ENCODE measurements around the gene NOTUM.

NOTUM gene

DNA sequence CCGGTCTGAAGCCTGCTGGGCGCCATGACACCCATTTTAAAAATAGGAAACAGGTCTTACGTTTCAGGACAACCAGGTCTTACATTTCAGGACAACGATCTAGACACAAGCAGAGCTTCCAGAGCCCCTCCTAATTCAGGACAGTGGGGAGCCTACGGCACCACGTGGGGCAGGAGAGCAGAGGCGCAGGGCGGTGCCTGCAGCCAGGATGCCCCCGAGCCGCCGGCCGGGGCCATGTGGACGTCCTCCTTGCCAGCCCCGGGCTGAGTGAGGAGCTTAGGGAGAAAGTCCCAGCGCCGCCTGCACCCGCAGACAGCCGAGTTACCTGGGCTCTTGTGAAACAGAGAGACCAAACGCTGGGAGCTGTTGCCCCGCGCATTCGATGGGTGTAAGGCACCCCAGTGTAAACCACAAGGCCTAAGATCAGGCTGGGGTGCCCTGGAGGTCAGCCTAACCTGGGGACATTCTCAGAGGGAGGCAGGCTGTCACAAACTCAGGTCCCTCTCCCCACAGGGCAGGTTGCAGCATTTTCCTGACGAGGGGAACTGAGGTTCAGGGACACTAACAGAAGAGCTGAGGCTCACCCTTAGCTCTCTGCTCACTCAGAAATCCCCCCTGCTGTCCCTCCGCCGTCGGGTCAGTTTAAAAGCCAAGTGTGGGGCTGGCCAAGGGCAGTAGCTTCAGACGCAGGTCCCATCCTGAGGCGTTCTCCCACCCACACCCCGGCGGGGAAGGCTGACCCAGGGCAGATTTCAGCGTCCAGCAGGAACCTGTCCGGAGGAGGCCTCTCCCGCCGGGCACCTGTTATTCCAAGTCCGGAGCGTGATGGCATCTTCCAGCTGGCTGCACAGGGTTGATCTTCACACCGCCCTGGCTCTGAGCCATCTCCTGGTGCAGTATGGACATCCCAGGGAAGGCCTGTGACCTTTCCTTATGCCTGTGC is 1.8 kb upstream of the NOTUM start:
- Histone ChIP-seq H3K4me2 (ENCODE audit: low read depth, low read length, poor library complexity, severe bottlenecking) (no peak overlapping the region), H3K27me3 (ENCODE audit: insufficient read depth, low read length, poor library complexity, severe bottlenecking) (no peaks in the 10 kb centered on the region), H3K79me2 (ENCODE audit: insufficient read depth, low read length) (no peaks in the 10 kb centered on the region), H3K9me3 (ENCODE audit: insufficient read depth, low read depth, low read length) (no peaks in the 10 kb centered on the region), H3K36me3 (ENCODE audit: insufficient read depth, low read length) (no peaks in the 10 kb centered on the region), H4K20me1 (ENCODE audit: insufficient read depth, low read length, poor library complexity, severe bottlenecking) (no peaks in the 10 kb centered on the region), H3K9me2 (replicated peaks; ENCODE audit: low read depth, low read length) (no peaks in the 10 kb centered on the region), H3F3A (ENCODE audit: low read depth) (peaks cover 6% of the 10 kb centered on the region; the same call in 1 of the 2 replicates), H3K9ac (ENCODE audit: low read depth, low read length, poor library complexity, severe bottlenecking) (no peak overlapping the region), H3K4me3 (ENCODE audit: low read length, poor library complexity, severe bottlenecking) (no peak overlapping the region), H3K4me1 (ENCODE audit: insufficient read depth, low read length, poor library complexity, severe bottlenecking) (peaks cover 9% of the 10 kb centered on the region), H2AFZ (ENCODE audit: low read length) (no peak overlapping the region)
- TF ChIP-seq EZH2phosphoT487 (IDR thresholded peaks at IDR 0.05; ENCODE audit: borderline replicate concordance) = no peak

DNA sequence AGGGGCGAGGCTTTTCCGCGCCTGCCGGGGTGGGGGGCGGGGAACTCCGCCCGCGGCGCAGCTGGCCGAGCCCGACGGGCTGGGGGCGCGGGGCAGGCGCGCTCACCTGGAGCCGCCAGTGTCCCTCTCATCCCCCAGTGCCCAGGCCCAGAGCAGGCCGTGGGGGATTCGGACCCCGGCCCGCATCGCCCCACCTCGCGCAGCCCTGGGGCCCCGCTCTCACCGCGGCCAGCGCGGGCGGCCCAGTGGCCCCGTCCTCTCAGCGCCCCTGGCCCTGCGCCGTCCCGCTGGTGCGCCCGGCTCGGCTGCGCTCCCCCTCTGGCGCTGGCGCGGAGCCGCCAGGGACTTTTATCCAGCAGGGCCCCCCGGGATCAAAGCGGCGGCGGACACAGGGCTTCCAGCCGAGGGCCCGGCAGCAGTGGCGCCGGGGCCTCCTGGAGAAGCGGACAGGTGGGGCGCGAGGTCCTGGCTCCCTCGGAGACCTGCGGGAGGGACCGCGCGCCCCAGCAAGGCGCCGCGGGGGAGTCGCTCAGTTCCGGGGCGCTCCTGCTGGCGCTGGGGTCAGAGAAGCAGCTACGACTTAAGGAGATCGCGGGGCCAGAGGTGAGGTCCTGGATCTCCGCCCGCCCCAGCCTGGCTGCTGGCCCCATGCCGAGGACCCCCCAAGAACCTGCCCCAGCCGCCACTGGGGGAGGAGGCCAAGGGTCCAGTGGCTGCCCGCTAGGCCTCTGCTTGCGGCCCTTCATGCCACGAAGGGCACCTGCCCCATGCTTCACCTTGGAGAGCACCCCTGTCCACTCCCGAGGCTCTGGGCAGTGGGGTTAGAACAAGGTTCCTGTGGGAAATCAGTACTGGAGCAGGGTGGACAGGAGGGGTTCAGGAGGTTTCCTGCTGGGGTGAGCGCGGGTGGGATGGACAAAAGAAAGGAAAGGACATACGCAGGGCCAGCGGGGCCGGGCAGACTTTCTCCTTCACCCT is 823 bp upstream of the NOTUM start:
- Histone ChIP-seq H3K79me2 (ENCODE audit: insufficient read depth, low read length) (no peaks in the 10 kb centered on the region), H3K4me2 (ENCODE audit: low read depth, low read length, poor library complexity, severe bottlenecking) (no peak overlapping the region), H2AFZ (ENCODE audit: low read length) (no peak overlapping the region), H3F3A (ENCODE audit: low read depth) (peaks cover 6% of the 10 kb centered on the region; the same call in 1 of the 2 replicates), H3K9ac (ENCODE audit: low read depth, low read length, poor library complexity, severe bottlenecking) (no peak overlapping the region), H3K4me1 (ENCODE audit: insufficient read depth, low read length, poor library complexity, severe bottlenecking) (no peaks in the 10 kb centered on the region), H3K4me3 (ENCODE audit: low read length, poor library complexity, severe bottlenecking) (no peak overlapping the region), H3K9me3 (ENCODE audit: insufficient read depth, low read depth, low read length) (no peaks in the 10 kb centered on the region), H3K27me3 (ENCODE audit: insufficient read depth, low read length, poor library complexity, severe bottlenecking) (no peaks in the 10 kb centered on the region), H3K9me2 (replicated peaks; ENCODE audit: low read depth, low read length) (no peaks in the 10 kb centered on the region), H4K20me1 (ENCODE audit: insufficient read depth, low read length, poor library complexity, severe bottlenecking) (no peaks in the 10 kb centered on the region), H3K36me3 (ENCODE audit: insufficient read depth, low read length) (no peaks in the 10 kb centered on the region)
- TF ChIP-seq EZH2phosphoT487 (IDR thresholded peaks at IDR 0.05; ENCODE audit: borderline replicate concordance) = no peak
- TF ChIP-seq, protein P1, sequence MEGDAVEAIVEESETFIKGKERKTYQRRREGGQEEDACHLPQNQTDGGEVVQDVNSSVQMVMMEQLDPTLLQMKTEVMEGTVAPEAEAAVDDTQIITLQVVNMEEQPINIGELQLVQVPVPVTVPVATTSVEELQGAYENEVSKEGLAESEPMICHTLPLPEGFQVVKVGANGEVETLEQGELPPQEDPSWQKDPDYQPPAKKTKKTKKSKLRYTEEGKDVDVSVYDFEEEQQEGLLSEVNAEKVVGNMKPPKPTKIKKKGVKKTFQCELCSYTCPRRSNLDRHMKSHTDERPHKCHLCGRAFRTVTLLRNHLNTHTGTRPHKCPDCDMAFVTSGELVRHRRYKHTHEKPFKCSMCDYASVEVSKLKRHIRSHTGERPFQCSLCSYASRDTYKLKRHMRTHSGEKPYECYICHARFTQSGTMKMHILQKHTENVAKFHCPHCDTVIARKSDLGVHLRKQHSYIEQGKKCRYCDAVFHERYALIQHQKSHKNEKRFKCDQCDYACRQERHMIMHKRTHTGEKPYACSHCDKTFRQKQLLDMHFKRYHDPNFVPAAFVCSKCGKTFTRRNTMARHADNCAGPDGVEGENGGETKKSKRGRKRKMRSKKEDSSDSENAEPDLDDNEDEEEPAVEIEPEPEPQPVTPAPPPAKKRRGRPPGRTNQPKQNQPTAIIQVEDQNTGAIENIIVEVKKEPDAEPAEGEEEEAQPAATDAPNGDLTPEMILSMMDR (conservative IDR thresholded peaks at IDR 0.05; ENCODE audit: low read length) = no peak

DNA sequence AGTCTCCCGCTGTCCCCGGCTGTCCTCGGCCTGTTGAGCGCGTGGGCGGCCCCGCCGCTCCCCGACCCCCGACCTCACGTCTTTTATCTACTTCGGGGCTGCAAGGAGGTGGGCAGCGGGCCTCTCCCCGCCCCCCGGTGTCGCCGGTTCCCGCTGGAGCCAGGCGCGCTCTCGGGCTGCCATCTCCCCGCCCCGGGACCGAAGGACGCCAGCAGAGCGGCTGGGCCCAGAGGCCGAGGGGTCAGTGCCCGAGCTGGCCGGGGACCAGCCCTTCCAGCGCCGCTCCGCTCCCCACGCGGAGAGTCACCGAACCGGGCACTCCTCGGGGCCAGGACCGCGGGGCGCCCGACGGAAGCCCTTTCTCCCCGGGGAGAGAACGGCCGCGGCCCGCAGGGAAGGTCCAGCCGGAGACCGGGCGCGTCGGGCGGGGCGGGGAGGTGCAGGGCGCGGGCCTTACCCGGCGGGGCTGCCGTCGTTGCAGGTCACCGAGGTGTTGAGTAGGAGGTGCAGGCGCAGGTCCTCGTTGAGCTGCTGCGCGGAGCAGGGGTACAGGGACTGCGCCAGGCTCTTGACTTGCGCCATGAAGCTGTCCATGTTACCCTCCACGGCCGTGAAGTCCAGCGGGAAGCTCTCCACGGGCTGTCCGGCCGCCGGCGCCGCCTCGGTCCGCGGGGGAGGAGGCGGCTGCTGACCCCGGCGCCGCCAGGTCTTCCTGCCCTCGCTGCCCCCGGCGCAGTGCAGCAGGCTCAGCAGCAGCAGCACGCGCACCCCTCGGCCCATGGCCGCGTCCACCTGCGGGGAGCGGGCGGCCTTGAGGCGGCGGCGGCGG is 643 bp downstream of the NOTUM start:
- Histone ChIP-seq H3K79me2 (ENCODE audit: insufficient read depth, low read length) (no peaks in the 10 kb centered on the region), H3K9me3 (ENCODE audit: insufficient read depth, low read depth, low read length) (no peaks in the 10 kb centered on the region), H3K4me3 (ENCODE audit: low read length, poor library complexity, severe bottlenecking) (no peak overlapping the region), H3K4me1 (ENCODE audit: insufficient read depth, low read length, poor library complexity, severe bottlenecking) (no peaks in the 10 kb centered on the region), H2AFZ (ENCODE audit: low read length) (no peak overlapping the region), H3K27me3 (ENCODE audit: insufficient read depth, low read length, poor library complexity, severe bottlenecking) (no peaks in the 10 kb centered on the region), H3K4me2 (ENCODE audit: low read depth, low read length, poor library complexity, severe bottlenecking) (no peak overlapping the region), H4K20me1 (ENCODE audit: insufficient read depth, low read length, poor library complexity, severe bottlenecking) (no peaks in the 10 kb centered on the region), H3K9ac (ENCODE audit: low read depth, low read length, poor library complexity, severe bottlenecking) (no peak overlapping the region), H3K9me2 (replicated peaks; ENCODE audit: low read depth, low read length) (no peaks in the 10 kb centered on the region), H3K36me3 (ENCODE audit: insufficient read depth, low read length) (no peaks in the 10 kb centered on the region), H3F3A (ENCODE audit: low read depth) (peaks cover 6% of the 10 kb centered on the region; the same call in 1 of the 2 replicates)
- TF ChIP-seq, protein P1 (conservative IDR thresholded peaks at IDR 0.05; ENCODE audit: low read length) = no peak
- no peak for TF ChIP-seq EZH2phosphoT487 (IDR thresholded peaks at IDR 0.05; ENCODE audit: borderline replicate concordance)
